Body of pancreas (tissue), 4 donors: Measurements from ENCODE around the gene PTPN21.

ENCODE experiments used
- POLR2A ChIP-seq, 3 donors: fragments of 450-650 bp; IDR thresholded peaks; one replicate each; pipeline ENCODE4 v1.6.1; 2016; ENCODE audit warnings: antibody characterized with exemption in 3 of 3, mild to moderate bottlenecking in 2 of 3
- TF ChIP-seq, protein P1 (sequence below), 7 experiments: fragments of 450-650 bp in 4 of 7; fragments of 200-600 bp in 3 of 7; sonication (generic) in 3 of 7; IDR thresholded peaks; one replicate each; pipeline ENCODE4 v1.5.1; 2016 to 2019; ENCODE audit warnings: antibody characterized with exemption in 7 of 7

DNA sequence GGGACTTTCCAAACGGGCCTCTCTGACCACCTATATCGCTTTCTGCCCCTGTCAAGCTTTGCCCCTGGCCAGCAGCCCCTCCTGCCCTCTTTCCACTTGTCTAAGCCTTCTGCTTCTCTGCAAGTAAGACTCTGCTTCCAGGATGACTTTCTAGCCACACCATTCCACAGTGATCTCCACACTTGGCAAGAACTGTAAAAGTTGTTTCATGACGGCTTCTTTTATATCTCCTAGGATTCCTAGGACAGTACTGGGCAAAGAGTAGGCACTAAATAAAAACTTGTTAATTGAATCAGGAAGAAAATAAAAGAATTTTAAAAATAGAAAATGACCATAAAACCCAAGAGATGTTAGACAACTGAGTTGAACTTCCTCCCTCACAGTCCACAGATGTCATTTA is 1.8 kb upstream of the PTPN21 start:
- no peak for TF ChIP-seq POLR2A (IDR thresholded peaks at IDR 0.05)
- TF ChIP-seq, protein P1, sequence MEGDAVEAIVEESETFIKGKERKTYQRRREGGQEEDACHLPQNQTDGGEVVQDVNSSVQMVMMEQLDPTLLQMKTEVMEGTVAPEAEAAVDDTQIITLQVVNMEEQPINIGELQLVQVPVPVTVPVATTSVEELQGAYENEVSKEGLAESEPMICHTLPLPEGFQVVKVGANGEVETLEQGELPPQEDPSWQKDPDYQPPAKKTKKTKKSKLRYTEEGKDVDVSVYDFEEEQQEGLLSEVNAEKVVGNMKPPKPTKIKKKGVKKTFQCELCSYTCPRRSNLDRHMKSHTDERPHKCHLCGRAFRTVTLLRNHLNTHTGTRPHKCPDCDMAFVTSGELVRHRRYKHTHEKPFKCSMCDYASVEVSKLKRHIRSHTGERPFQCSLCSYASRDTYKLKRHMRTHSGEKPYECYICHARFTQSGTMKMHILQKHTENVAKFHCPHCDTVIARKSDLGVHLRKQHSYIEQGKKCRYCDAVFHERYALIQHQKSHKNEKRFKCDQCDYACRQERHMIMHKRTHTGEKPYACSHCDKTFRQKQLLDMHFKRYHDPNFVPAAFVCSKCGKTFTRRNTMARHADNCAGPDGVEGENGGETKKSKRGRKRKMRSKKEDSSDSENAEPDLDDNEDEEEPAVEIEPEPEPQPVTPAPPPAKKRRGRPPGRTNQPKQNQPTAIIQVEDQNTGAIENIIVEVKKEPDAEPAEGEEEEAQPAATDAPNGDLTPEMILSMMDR (IDR thresholded peaks at IDR 0.05), result no peak
